Tibial artery (tissue), 4 donors: ENCODE measurements around the gene CNPY1.

ENCODE experiments used
- DNase-seq, 2 donors: peaks; one replicate each; pipeline ENCODE4 v3.0.0-alpha.2; 2019
- H3K27ac ChIP-seq, 2 donors: fragments of 200-600 bp; sonication (generic) in 1 of 2; 1 replicate in 1 of 2; 2 replicates in 1 of 2; pipeline ENCODE4 v1.5.1; 2018 to 2019; ENCODE audit warnings: mild to moderate bottlenecking in 1 of 2
- H3K27me3 ChIP-seq, 2 donors: fragments of 200-600 bp; sonication (generic) in 1 of 2; one replicate each; pipeline versions ENCODE4 v1.5.1 to v1.6.0; 2016 to 2019
- H3K36me3 ChIP-seq, 3 donors: fragments of 200-600 bp; sonication (generic) in 2 of 3; one replicate each; pipeline ENCODE4 v1.5.1; 2016 to 2019; ENCODE audit warnings: mild to moderate bottlenecking in 2 of 3
- H3K4me1 ChIP-seq, 4 donors: fragments of 200-600 bp; sonication (generic) in 2 of 4; 1 replicate in 3 of 4; 2 replicates in 1 of 4; pipeline ENCODE4 v1.5.1; 2016 to 2019
- H3K4me3 ChIP-seq, 2 donors: fragments of 200-600 bp; sonication (generic) in 1 of 2; 1 replicate in 1 of 2; 2 replicates in 1 of 2; pipeline ENCODE4 v1.5.1; 2018 to 2019; ENCODE audit warnings: mild to moderate bottlenecking in 2 of 2
- H3K9me3 ChIP-seq, 3 donors: fragments of 200-600 bp; sonication (generic) in 1 of 3; one replicate each; pipeline ENCODE4 v1.5.1; 2016 to 2019
- intact Hi-C: fragments of 100-400 bp; cut with DNase I; formaldehyde crosslinking; loops from one replicate; pipeline ENCODE4 v1.15.0; 2023; ENCODE audit warnings: low total_unique reads
- TF ChIP-seq, protein P1 (sequence below), 2 experiments: fragments of 200-600 bp in 1 of 2; fragments of 450-650 bp in 1 of 2; IDR thresholded peaks; one replicate each; pipeline ENCODE4 v1.5.1; 2017 to 2019; ENCODE audit warnings: antibody characterized with exemption in 2 of 2, mild to moderate bottlenecking in 1 of 2, moderate library complexity in 1 of 2

The CNPY1 gene

DNA sequence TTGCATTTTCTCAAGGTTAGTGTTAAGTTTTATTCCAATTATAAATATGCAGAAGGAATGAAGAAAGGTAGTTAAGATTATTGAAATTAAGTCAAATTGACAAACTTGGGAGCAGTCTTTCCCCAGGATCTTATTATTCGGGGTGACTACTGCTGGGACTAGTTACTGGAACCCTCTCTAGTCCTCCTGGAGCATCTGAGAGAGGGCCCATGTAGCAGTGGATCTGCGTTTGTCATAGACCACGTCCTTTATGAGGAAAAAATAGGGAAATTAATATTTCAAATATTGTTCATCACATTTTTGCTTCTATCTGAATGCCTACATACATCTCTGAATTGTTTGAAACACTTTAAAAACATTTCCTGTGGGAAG lies 41.0 kb downstream of the CNPY1 start:
- Histone ChIP-seq H3K36me3 (no peaks in the 10 kb centered on the region), H3K27ac (no peak overlapping the region), H3K4me1 (peaks cover 0 to 8% (median 3%) of the 10 kb centered on the region in 4 donors), H3K4me3 (no peak overlapping the region), H3K27me3 (peaks cover 3 to 90% of the 10 kb centered on the region in 2 donors), H3K9me3 (no peaks in the 10 kb centered on the region)
- intact Hi-C loops: no loop called here
- TF ChIP-seq, protein P1, sequence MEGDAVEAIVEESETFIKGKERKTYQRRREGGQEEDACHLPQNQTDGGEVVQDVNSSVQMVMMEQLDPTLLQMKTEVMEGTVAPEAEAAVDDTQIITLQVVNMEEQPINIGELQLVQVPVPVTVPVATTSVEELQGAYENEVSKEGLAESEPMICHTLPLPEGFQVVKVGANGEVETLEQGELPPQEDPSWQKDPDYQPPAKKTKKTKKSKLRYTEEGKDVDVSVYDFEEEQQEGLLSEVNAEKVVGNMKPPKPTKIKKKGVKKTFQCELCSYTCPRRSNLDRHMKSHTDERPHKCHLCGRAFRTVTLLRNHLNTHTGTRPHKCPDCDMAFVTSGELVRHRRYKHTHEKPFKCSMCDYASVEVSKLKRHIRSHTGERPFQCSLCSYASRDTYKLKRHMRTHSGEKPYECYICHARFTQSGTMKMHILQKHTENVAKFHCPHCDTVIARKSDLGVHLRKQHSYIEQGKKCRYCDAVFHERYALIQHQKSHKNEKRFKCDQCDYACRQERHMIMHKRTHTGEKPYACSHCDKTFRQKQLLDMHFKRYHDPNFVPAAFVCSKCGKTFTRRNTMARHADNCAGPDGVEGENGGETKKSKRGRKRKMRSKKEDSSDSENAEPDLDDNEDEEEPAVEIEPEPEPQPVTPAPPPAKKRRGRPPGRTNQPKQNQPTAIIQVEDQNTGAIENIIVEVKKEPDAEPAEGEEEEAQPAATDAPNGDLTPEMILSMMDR (IDR thresholded peaks at IDR 0.05): no peak
- DNase-seq: no peak

DNA sequence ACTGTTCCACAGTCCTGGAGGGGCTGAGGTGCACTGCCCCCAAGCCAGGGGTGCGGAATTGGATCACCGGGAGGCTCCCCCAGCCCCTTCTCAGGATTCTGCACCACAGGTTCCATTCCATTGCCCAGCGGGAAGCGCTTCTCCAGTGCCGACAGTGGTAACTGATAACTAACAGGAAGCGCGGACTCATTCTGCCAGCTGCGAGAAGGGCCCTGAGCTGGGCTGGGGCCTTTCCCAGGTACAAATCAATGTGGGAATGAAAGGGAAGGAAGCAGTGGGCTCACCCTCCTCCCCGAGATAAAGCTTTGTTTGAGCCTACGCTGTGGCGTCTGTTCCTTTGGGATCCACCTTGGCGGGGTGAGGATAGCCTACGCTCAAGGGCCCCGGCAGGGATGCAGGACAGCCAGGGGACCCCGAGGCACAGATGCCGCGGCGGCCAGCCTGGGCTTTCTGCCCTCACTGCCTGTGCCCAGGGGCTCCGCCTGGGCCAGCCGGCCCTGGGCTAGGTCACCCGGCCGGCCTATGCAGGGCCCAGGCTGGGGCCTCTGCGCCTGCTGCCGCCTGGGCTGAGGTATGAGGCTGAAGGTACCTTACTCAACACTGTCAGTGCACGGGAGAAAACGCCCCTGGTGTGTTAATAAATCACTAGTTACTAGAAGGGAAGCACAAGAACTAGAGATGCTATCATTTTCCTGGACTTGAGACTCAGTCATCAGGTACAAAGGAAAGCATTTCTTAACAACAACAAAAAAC lies 49.0 kb downstream of the CNPY1 start:
- Histone ChIP-seq H3K27ac (no peak overlapping the region), H3K4me3 (no peak overlapping the region), H3K9me3 (no peaks in the 10 kb centered on the region), H3K27me3 (peaks cover 0 to 73% of the 10 kb centered on the region in 2 donors), H3K4me1 (no peaks in the 10 kb centered on the region), H3K36me3 (no peaks in the 10 kb centered on the region)
- TF ChIP-seq, protein P1 (IDR thresholded peaks at IDR 0.05): no peak
- intact Hi-C loops: no loop called here
- no peak for DNase-seq

DNA sequence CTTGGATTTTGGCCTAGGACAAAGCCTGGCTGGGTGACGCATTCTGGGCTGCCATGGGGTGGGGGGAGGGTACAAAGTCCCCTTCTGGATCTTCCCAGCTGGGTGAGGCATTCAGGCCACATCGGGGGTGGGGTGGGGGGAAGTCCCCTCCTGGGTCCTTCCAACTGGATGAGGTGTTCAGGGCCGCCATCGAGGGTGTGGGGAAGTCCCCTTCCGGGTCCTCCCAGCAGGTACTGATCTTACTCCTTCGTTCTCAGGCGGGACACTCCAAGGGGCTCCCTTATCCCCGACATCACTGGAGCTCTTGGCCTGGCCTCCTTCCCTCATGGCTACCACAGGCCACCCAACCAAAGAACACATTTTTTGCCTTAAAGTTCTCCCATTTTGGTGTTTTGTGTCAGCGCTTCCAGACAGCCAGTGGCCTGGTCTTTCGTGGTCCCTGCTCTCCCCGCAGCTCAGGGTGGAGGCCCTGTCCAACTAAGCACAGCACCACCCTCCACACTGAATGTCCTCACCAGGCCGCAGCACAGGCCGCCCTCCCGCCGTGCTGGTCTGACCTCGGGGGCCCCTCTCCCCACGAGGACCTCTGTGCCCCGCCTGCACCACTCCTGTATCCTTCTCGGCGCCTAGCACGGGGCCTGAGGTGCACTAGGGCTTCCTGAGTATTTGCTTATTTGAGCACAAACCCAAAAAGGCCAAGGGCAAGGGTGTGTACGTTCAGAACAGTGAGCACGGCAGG lies 49.9 kb downstream of the CNPY1 start:
- TF ChIP-seq, protein P1 (IDR thresholded peaks at IDR 0.05): no peak
- no peaks in the 10 kb centered on the region for H3K9me3 ChIP-seq
- peaks cover 0 to 65% of the 10 kb centered on the region in 2 donors for H3K27me3 ChIP-seq
- H3K4me1 ChIP-seq: peaks cover 0 to 1% (median under 1%) of the 10 kb centered on the region in 4 donors
- intact Hi-C loops: no loop called here
- no peaks in the 10 kb centered on the region for H3K36me3 ChIP-seq
- H3K4me3 ChIP-seq: no peak overlapping the region
- no peak overlapping the region for H3K27ac ChIP-seq
- no peak for DNase-seq

DNA sequence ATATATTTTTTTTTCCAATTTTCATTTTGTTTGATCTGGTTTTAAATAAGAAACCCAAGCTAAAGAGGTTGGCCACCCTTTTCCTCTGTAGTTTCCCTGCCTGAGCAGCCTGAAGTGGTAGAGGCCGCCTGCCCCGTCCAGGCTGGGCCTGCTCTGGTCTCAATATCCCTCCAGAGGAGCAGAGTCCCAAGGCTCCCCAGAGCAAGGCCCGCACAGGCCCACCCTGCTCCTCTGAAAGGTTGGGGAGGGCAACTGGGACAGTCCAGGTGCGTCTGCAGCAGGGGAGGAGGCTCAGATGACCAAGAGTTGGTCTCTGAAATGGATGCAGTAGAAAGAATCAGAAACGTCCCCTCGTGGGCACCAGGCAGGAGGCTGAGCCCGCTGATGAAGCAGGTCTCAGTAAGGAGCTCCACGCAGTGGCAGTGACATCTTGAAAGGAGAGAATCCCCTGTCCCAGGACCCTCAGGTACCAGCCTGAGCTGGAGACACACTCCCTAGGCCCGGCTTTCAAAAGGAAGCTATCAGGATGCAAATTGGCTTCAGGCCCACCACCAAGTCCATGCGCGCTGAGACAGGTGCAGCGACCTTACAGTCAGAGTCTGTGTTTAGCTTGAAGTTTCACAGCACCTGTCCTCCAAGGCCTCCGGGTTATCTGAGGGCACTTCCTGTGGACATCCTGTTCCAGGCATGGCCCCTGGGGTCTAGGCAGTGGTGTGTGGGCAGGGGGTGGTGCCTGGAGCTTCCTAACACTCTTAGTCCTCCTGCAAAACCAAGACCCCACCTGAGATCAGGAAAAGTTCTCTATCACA lies 50.7 kb downstream of the CNPY1 start:
- TF ChIP-seq, protein P1 (IDR thresholded peaks at IDR 0.05): no peak
- peaks cover 0 to 9% (median 5%) of the 10 kb centered on the region in 4 donors for H3K4me1 ChIP-seq
- no peak overlapping the region for H3K4me3 ChIP-seq
- DNase-seq: no peak
- H3K9me3 ChIP-seq: no peaks in the 10 kb centered on the region
- intact Hi-C loops: no loop called here
- peaks cover 0 to 57% of the 10 kb centered on the region in 2 donors for H3K27me3 ChIP-seq
- H3K36me3 ChIP-seq: no peaks in the 10 kb centered on the region
- no peak overlapping the region for H3K27ac ChIP-seq

DNA sequence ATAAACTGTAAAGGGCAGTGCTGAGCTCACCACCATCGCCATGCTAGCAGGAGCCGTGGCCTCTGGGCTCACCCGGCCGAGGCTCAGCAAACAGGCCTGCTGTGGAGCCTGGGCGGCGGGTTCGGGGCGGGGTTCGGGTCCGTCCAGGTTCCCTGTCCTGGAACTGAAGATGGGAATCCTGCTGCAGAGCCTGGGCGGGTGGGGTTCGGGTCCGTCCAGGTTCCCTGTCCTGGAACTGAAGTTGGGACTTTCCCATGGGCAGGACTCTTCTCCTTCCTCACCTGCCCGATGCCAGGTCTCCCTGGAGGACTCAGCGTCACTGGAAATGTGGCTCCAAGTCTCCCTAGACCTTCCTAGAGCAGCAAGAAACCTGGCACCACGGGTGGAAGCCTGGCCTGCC lies 51.8 kb downstream of the CNPY1 start:
- intact Hi-C loops: no loop called here
- Histone ChIP-seq H3K4me3 (no peak overlapping the region), H3K36me3 (no peaks in the 10 kb centered on the region), H3K9me3 (no peaks in the 10 kb centered on the region), H3K27me3 (peaks cover 0 to 63% of the 10 kb centered on the region in 2 donors), H3K27ac (no peak overlapping the region), H3K4me1 (peaks cover 0 to 16% (median 11%) of the 10 kb centered on the region in 4 donors)
- no peak for DNase-seq
- TF ChIP-seq, protein P1 (IDR thresholded peaks at IDR 0.05): no peak
